Activated CD4-positive, alpha-beta T cell treated with anti-CD3 and anti-CD28 coated beads, Interleukin-10, Interleukin-2, amounts not matched to agents 100 ng/mL and 50 ng/mL, durations not matched to agents 16 hours and 8 hours (primary cell): ENCODE data around the gene PDHX.
A peak's percentile ranks its signal among the peaks of the same experiment; 100 is the strongest.
"Not testable (repeated sequence)": the region's sequence is repeated elsewhere in the genome, so short reads cannot be mapped to it uniquely, and the experiment has no call there.

Experiments used
- DNase-seq: peaks from one replicate; pipeline ENCODE4 v3.0.0-alpha.2; 2020

The PDHX gene

GRCh38 chr11:34913556-34913955, 2.9 kb upstream of the PDHX start:
- DNase-seq = not testable (repeated sequence)

GRCh38 chr11:34915136-34916014, 1.0 kb upstream of the PDHX start:
- DNase-seq = no peak

- DNase-seq = no peak
Measured at GRCh38 chr11:34916843-34917770, 689 bp downstream of the PDHX start.

GRCh38 chr11:34921156-34921555, 4.7 kb downstream of the PDHX start:
- no peak for DNase-seq

- DNase-seq = no peak
Measured at GRCh38 chr11:34924714-34925113, 8.3 kb downstream of the PDHX start.

GRCh38 chr11:34926101-34926830, 9.8 kb downstream of the PDHX start:
- DNase-seq = peak; percentile 56

- DNase-seq = no peak
Measured at GRCh38 chr11:34926831-34927132, 10.4 kb downstream of the PDHX start.

- DNase-seq = no peak
Measured at GRCh38 chr11:34928268-34928959, 12.0 kb downstream of the PDHX start.

- no peak for DNase-seq
Measured at GRCh38 chr11:34928960-34929680, 12.7 kb downstream of the PDHX start.

GRCh38 chr11:34929794-34930763, 13.7 kb downstream of the PDHX start:
- DNase-seq = no peak

- DNase-seq = no peak
Measured at GRCh38 chr11:34936945-34937629, 20.7 kb downstream of the PDHX start.

- no peak for DNase-seq
Measured at GRCh38 chr11:34938611-34939010, 22.2 kb downstream of the PDHX start.

- no peak for DNase-seq
Measured at GRCh38 chr11:34940026-34940677, 23.7 kb downstream of the PDHX start.

GRCh38 chr11:34941688-34942087, 25.3 kb downstream of the PDHX start:
- no peak for DNase-seq

- DNase-seq = no peak
Measured at GRCh38 chr11:34944692-34945091, 28.3 kb downstream of the PDHX start.

- DNase-seq = no peak
Measured at GRCh38 chr11:34948696-34949095, 32.3 kb downstream of the PDHX start.

GRCh38 chr11:34953955-34954354, 37.5 kb downstream of the PDHX start:
- DNase-seq = no peak

GRCh38 chr11:34957206-34957605, 40.8 kb downstream of the PDHX start:
- no peak for DNase-seq

- DNase-seq = no peak
Measured at GRCh38 chr11:34957606-34958005, 41.2 kb downstream of the PDHX start.

- no peak for DNase-seq
Measured at GRCh38 chr11:34959770-34960169, 43.4 kb downstream of the PDHX start.
